ENCODE data around the gene COL23A1. TPM values are rescaled to one million over a fixed set of nuclear protein-coding genes. Genes with fewer than 3 reads are reported as not detected.

The COL23A1 gene
- 2.9 TPM for total RNA-seq (ENCODE audit: unreplicated experiment)
- long read RNA-seq, partial matches to known transcripts = 0 of 1 reads
- long read RNA-seq, other reads (novel, unspliced or antisense) = 1 of 1 reads

GRCh38 chr5:178590141-178590923, at the start of gene COL23A1:
Gene COL23A1 (minus strand): TSS chr5:178590393.
- H3K4me3 Mint-ChIP-seq (ENCODE audit: unreplicated experiment) = peak within 1 kb of the TSS; percentile 88
- peaks cover 16% of the 10 kb centered on the region for H3K36me3 Mint-ChIP-seq (ENCODE audit: unreplicated experiment)
- peaks cover 6% of the 10 kb centered on the region for H3K9me3 Mint-ChIP-seq (ENCODE audit: unreplicated experiment)
- peak; percentile 74 for TF ChIP-seq CTCF (IDR thresholded peaks at IDR 0.05; ENCODE audit: partially characterized antibody, unreplicated experiment)
- peaks cover 6% of the 10 kb centered on the region for H3K27me3 Mint-ChIP-seq (ENCODE audit: unreplicated experiment)
- peak; percentile 76 for DNase-seq
- no peaks in the 10 kb centered on the region for H3K4me1 Mint-ChIP-seq (ENCODE audit: low read depth, unreplicated experiment)
- no peak within 1 kb of the TSS for H3K27ac Mint-ChIP-seq (ENCODE audit: unreplicated experiment)

DNA sequence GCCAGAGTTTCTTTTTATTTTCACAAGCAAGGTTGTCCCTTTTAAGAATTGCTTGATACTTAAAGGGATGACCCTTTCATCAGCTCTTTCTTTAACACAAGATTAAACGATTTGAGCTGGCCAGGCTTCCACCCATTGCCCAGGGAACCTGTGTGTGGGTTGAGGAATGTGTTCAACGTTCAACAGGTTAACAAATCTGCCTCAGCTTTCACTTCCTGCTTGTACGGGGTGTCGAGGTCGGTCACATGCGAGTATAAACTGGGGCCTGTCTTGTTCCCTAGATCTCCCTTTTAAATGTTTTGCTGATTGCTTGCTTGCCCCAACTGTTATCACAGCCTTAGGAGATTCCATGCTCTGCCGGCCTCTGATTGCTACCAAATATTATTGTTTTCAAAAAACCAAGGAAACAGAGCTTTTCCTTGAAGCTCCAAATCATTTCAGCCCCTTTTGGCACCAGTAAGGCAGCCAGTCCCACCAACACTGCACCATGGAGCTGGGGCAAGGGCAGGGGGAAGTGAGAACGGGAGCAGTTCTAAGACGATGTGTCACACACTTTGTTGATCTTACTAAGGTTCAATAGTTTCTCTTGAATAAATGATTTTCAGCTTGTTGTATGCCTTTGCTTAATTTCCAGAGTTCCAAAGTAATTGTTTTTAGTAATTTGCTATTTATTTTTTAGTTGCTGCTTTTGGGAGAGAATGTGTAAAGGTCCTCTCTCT, 47.3 kb upstream of the COL23A1 start:
- DNase-seq = no peak
- no peaks in the 10 kb centered on the region for H3K4me1 Mint-ChIP-seq (ENCODE audit: low read depth, unreplicated experiment)
- H3K27ac Mint-ChIP-seq (ENCODE audit: unreplicated experiment) = no peak overlapping the region
- TF ChIP-seq CTCF (IDR thresholded peaks at IDR 0.05; ENCODE audit: partially characterized antibody, unreplicated experiment) = no peak
- no peak overlapping the region for H3K4me3 Mint-ChIP-seq (ENCODE audit: unreplicated experiment)
- H3K36me3 Mint-ChIP-seq (ENCODE audit: unreplicated experiment) = peaks cover 4% of the 10 kb centered on the region
- H3K9me3 Mint-ChIP-seq (ENCODE audit: unreplicated experiment) = no peaks in the 10 kb centered on the region
- peaks cover 4% of the 10 kb centered on the region for H3K27me3 Mint-ChIP-seq (ENCODE audit: unreplicated experiment)

DNA sequence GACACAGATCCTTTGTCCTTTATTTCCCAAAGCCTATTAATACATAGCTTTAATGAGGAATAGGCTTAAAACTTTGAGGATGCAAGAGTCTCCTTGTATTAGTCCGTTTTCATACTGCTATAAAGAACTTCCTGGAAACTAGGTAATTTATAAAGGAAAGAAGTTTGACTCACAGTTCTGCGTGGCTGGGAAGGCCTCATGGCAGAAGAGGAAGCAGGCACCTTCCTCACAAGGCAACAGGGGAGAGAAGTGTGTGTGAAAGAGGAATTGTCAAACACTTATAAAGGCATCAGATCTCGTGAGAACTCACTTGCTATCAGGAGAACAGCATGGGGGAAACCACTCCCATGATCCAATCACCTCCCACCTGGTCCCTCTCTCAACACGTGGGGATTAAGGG, 42.1 kb upstream of the COL23A1 start:
- DNase-seq = no peak
- H3K27ac Mint-ChIP-seq (ENCODE audit: unreplicated experiment) = no peak overlapping the region
- no peaks in the 10 kb centered on the region for H3K4me1 Mint-ChIP-seq (ENCODE audit: low read depth, unreplicated experiment)
- no peaks in the 10 kb centered on the region for H3K36me3 Mint-ChIP-seq (ENCODE audit: unreplicated experiment)
- H3K9me3 Mint-ChIP-seq (ENCODE audit: unreplicated experiment) = no peaks in the 10 kb centered on the region
- no peak for TF ChIP-seq CTCF (IDR thresholded peaks at IDR 0.05; ENCODE audit: partially characterized antibody, unreplicated experiment)
- H3K4me3 Mint-ChIP-seq (ENCODE audit: unreplicated experiment) = no peak overlapping the region
- peaks cover 4% of the 10 kb centered on the region for H3K27me3 Mint-ChIP-seq (ENCODE audit: unreplicated experiment)

GRCh38 chr5:178630951-178631350, 40.8 kb upstream of the COL23A1 start:
- Mint-ChIP-seq H3K4me1 (ENCODE audit: low read depth, unreplicated experiment) (no peaks in the 10 kb centered on the region), H3K4me3 (ENCODE audit: unreplicated experiment) (no peak overlapping the region), H3K27ac (ENCODE audit: unreplicated experiment) (no peak overlapping the region), H3K9me3 (ENCODE audit: unreplicated experiment) (peaks cover 2% of the 10 kb centered on the region), H3K27me3 (ENCODE audit: unreplicated experiment) (peaks cover 6% of the 10 kb centered on the region), H3K36me3 (ENCODE audit: unreplicated experiment) (no peaks in the 10 kb centered on the region)
- TF ChIP-seq CTCF (IDR thresholded peaks at IDR 0.05; ENCODE audit: partially characterized antibody, unreplicated experiment) = no peak
- DNase-seq = no peak

Measured in glutamatergic neuron (in vitro differentiated cells).